Aorta (tissue), 5 donors: Measurements from ENCODE around the gene SEPHS1. TPM values are rescaled to one million over a fixed set of nuclear protein-coding genes. Genes with fewer than 3 reads are reported as not detected.
"Not testable (repeated sequence)": the region's sequence is repeated elsewhere in the genome, so short reads cannot be mapped to it uniquely, and the experiment has no call there.

ENCODE experiments used
- ATAC-seq: fragments of 200-7000 bp; cut with Tn5 transposase; one replicate; pipeline ENCODE4 v1.9.1; 2022; ENCODE audit warnings: moderate library complexity; ENCODE audit not compliant: low FRiP score
- DNase-seq, 2 donors: peaks; one replicate each; pipeline ENCODE4 v3.0.0-alpha.2; 2020
- H3K27ac ChIP-seq, 2 donors: one replicate each; pipeline ENCODE4 v1.5.1; 2013; ENCODE audit warnings: low read length in 2 of 2, mild to moderate bottlenecking in 2 of 2, moderate library complexity in 2 of 2, control low read depth in 1 of 2, inconsistent platforms in 1 of 2, low read depth in 1 of 2
- H3K27me3 ChIP-seq, 2 donors: one replicate each; pipeline ENCODE4 v1.6.1; 2013; ENCODE audit warnings: control low read depth in 1 of 2, low read length in 1 of 2, mild to moderate bottlenecking in 1 of 2, moderate library complexity in 1 of 2; ENCODE audit not compliant: insufficient read depth in 2 of 2, control insufficient read depth in 1 of 2
- H3K36me3 ChIP-seq, 2 donors: one replicate each; pipeline ENCODE4 v1.6.1; 2013; ENCODE audit warnings: control low read depth in 1 of 2, low read length in 1 of 2, mild to moderate bottlenecking in 1 of 2; ENCODE audit not compliant: insufficient read depth in 2 of 2, control insufficient read depth in 1 of 2
- H3K4me1 ChIP-seq, 2 donors: one replicate each; pipeline ENCODE4 v1.6.1; 2013; ENCODE audit warnings: low read length in 2 of 2, control low read depth in 1 of 2, mild to moderate bottlenecking in 1 of 2, moderate library complexity in 1 of 2; ENCODE audit not compliant: insufficient read depth in 2 of 2, control insufficient read depth in 1 of 2
- H3K4me3 ChIP-seq, 2 donors: one replicate each; pipeline ENCODE4 v1.5.1; 2013; ENCODE audit warnings: low read length in 2 of 2, control low read depth in 1 of 2, mild to moderate bottlenecking in 1 of 2
- H3K9me3 ChIP-seq: one replicate; pipeline ENCODE4 v1.6.1; 2013; ENCODE audit warnings: mild to moderate bottlenecking, low read length; ENCODE audit not compliant: control insufficient read depth
- WGBS, 2 donors: extraction: QIAGEN DNeasy Blood & Tissue Kit; methylation state at CpG; one replicate each; pipeline ENCODE4 v1.1.7; 2013; 5-methylcytosine and 5-hydroxymethylcytosine counted together
- intact Hi-C, 2 donors: fragments of 100-400 bp; cut with DNase I; formaldehyde crosslinking; loops; one replicate each; pipeline versions ENCODE4 v1.14.2 to v1.15.0; 2022
- polyA plus RNA-seq, 2 donors: library from polyadenylated mRNA; stranded (reverse); fragments of 200-250 nt; gene quantifications; one replicate each; pipeline ENCODE4 v1.2.3, GENCODE V29; 2013
- total RNA-seq, 2 donors: library from RNA; stranded (reverse); fragmentation: NEBNext Ultra II Directional; extraction: Animal tissue kit (Norgen Biotek cat#: 25700); gene quantifications; one replicate each; pipeline ENCODE4 v1.2.1, GENCODE V29; 2021
- donor health status: healthy with polysubstance abuse.
- donor health status: Bipolar disorder and iron deficiency.
- donor health status: DM: no; HTN: no; CAD: no.
- donor health status: DM: no; HTN: no; CAD: no.
- donor health status: DM: yes; HTN: yes; CAD: no.

The SEPHS1 gene
- total and polyA plus RNA-seq, 4 donors: 30.0 to 38.1 (median 34.7) TPM

- Histone ChIP-seq H3K4me3 (no peak overlapping the region), H3K27me3 (no peaks in the 10 kb centered on the region), H3K4me1 (no peaks in the 10 kb centered on the region), H3K27ac (no peak overlapping the region), H3K36me3 (peaks cover 0 to 4% of the 10 kb centered on the region in 2 donors), H3K9me3 (no peaks in the 10 kb centered on the region)
- intact Hi-C loops: no loop called here
- WGBS, 2 donors: 86 to 94% methylated on average over 6 of the region's 6 CpGs
- DNase-seq (peak in 1 of 2 donors; percentile 34), ATAC-seq (no peak)
Observed at GRCh38 chr10:13337827-13338196, 10.3 kb downstream of the SEPHS1 start.

GRCh38 chr10:13337128-13337826, 10.8 kb downstream of the SEPHS1 start:
- peaks cover 0 to 4% of the 10 kb centered on the region in 2 donors for H3K36me3 ChIP-seq

GRCh38 chr10:13335881-13336280, 12.2 kb downstream of the SEPHS1 start:
- DNase-seq (peak in 1 of 2 donors; percentile 4), ATAC-seq (no peak)
- Histone ChIP-seq H3K4me1 (no peaks in the 10 kb centered on the region), H3K27me3 (no peaks in the 10 kb centered on the region), H3K9me3 (no peaks in the 10 kb centered on the region), H3K4me3 (no peak overlapping the region), H3K27ac (no peak overlapping the region), H3K36me3 (peaks cover 5 to 6% of the 10 kb centered on the region in 2 donors)
- 93 to 95% methylated on average over 9 of the region's 9 CpGs for WGBS, 2 donors
- intact Hi-C loops: no loop called here

More at GRCh38 chr10:13337128-13337826, 10.8 kb downstream of the SEPHS1 start:
- ATAC-seq (no peak), DNase-seq (peak in 1 of 2 donors; percentile 37)
- H3K4me1 ChIP-seq: no peaks in the 10 kb centered on the region
- WGBS, 2 donors: 88 to 93% methylated on average over 4 of the region's 4 CpGs
- intact Hi-C loops: no loop called here
- no peaks in the 10 kb centered on the region for H3K27me3 ChIP-seq
- H3K4me3 ChIP-seq: no peak overlapping the region
- no peak overlapping the region for H3K27ac ChIP-seq
- H3K9me3 ChIP-seq: no peaks in the 10 kb centered on the region

GRCh38 chr10:13334556-13334955, 13.5 kb downstream of the SEPHS1 start:
- ATAC-seq: no peak

GRCh38 chr10:13331646-13332045, 16.4 kb downstream of the SEPHS1 start:
- H3K4me3 ChIP-seq: no peak overlapping the region
- peaks cover 5 to 8% of the 10 kb centered on the region in 2 donors for H3K36me3 ChIP-seq
- intact Hi-C loops: no loop called here
- WGBS, 2 donors: 97% methylated on average over 5 of the region's 5 CpGs
- H3K27ac ChIP-seq: no peak overlapping the region
- ATAC-seq: no peak
- H3K9me3 ChIP-seq: no peaks in the 10 kb centered on the region
- no peaks in the 10 kb centered on the region for H3K27me3 ChIP-seq
- DNase-seq: peak in 1 of 2 donors; percentile 1
- H3K4me1 ChIP-seq: no peaks in the 10 kb centered on the region

More at GRCh38 chr10:13334556-13334955, 13.5 kb downstream of the SEPHS1 start:
- peaks cover 5 to 6% of the 10 kb centered on the region in 2 donors for H3K36me3 ChIP-seq
- no peaks in the 10 kb centered on the region for H3K27me3 ChIP-seq
- intact Hi-C loops: no loop called here
- H3K27ac ChIP-seq: no peak overlapping the region
- peak in 1 of 2 donors; percentile 19 for DNase-seq
- no peaks in the 10 kb centered on the region for H3K9me3 ChIP-seq
- H3K4me1 ChIP-seq: no peaks in the 10 kb centered on the region
- no peak overlapping the region for H3K4me3 ChIP-seq
- WGBS, 2 donors: 94 to 95% methylated on average over 2 of the region's 2 CpGs

GRCh38 chr10:13330980-13331379, 17.1 kb downstream of the SEPHS1 start:
- intact Hi-C loops, H3K36me3 ChIP-seq, H3K4me3 ChIP-seq, H3K9me3 ChIP-seq, H3K27ac ChIP-seq, H3K27me3 ChIP-seq, H3K4me1 ChIP-seq, DNase-seq, ATAC-seq: not testable (repeated sequence)
- WGBS, 2 donors: 98% methylated on average over 8 of the region's 8 CpGs

GRCh38 chr10:13329565-13329964, 18.5 kb downstream of the SEPHS1 start:
- no peak overlapping the region for H3K4me3 ChIP-seq
- WGBS, 2 donors: 85 to 86% methylated on average over 3 of the region's 3 CpGs
- DNase-seq: peak; percentile 21 to 42

GRCh38 chr10:13328613-13329012, 19.5 kb downstream of the SEPHS1 start:
- Histone ChIP-seq H3K27me3 (no peaks in the 10 kb centered on the region), H3K9me3 (no peaks in the 10 kb centered on the region), H3K4me1 (no peaks in the 10 kb centered on the region), H3K36me3 (peaks cover 3 to 8% of the 10 kb centered on the region in 2 donors), H3K27ac (no peak overlapping the region), H3K4me3 (no peak overlapping the region)
- ATAC-seq: no peak
- peak; percentile 15 to 39 for DNase-seq
- intact Hi-C loops: no loop called here
- 68 to 87% methylated on average over 10 of the region's 10 CpGs for WGBS, 2 donors

More at GRCh38 chr10:13329565-13329964, 18.5 kb downstream of the SEPHS1 start:
- H3K27ac ChIP-seq: no peak overlapping the region
- no peaks in the 10 kb centered on the region for H3K4me1 ChIP-seq
- no peak for ATAC-seq
- intact Hi-C loops: no loop called here
- H3K9me3 ChIP-seq: no peaks in the 10 kb centered on the region
- H3K36me3 ChIP-seq: peaks cover 3 to 8% of the 10 kb centered on the region in 2 donors
- no peaks in the 10 kb centered on the region for H3K27me3 ChIP-seq

GRCh38 chr10:13328126-13328525, 20.0 kb downstream of the SEPHS1 start:
- 89 to 90% methylated on average over 5 of the region's 5 CpGs for WGBS, 2 donors
- Histone ChIP-seq H3K36me3 (peaks cover 3 to 8% of the 10 kb centered on the region in 2 donors), H3K4me1 (no peaks in the 10 kb centered on the region), H3K27me3 (no peaks in the 10 kb centered on the region), H3K9me3 (no peaks in the 10 kb centered on the region), H3K27ac (no peak overlapping the region), H3K4me3 (no peak overlapping the region)
- DNase-seq (no peak), ATAC-seq (no peak)
- intact Hi-C loops: no loop called here
